ENCODE data around the gene HCFC1.

The HCFC1 gene

GRCh38 chrX:153971450-153972367, at the start of gene HCFC1:
HCFC1 (minus strand) TSS chrX:153971818; CDS start chrX:153970840, 978 bp downstream.
- Mint-ChIP-seq H3K27ac (peak within 1 kb of the TSS; percentile 100), H3K4me3 (peak within 1 kb of the TSS; percentile 100), H3K9me3 (ENCODE audit: low read depth) (no peaks in the 10 kb centered on the region), H3K36me3 (no peaks in the 10 kb centered on the region), H3K4me1 (ENCODE audit: low read depth) (peaks cover 40% of the 10 kb centered on the region), H3K27me3 (no peaks in the 10 kb centered on the region)

DNA sequence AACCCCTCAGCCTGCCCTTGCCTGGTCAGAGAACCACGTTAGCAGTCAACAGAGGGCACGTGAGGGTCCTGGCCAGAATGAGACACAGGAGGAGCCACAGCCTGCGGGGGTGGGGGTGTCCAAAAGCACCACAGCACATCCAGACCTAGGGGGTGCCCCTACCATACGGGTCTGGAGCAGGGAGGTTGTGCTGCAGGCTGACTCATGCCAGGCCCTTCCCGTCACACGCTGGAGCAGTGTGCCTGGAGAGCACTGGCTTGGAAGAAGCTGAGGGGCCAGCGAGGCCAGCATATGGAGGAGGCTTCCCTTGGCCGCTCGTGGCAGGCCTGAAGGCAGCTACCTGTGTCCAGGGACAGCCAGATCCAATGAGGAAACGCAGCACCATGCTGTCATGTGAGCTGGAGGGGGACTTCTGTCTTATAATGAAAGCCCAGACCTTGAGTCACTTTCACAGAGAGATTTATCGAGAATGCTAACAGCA, 49.6 kb upstream of the HCFC1 start:
- Mint-ChIP-seq H3K9me3 (ENCODE audit: low read depth) (no peaks in the 10 kb centered on the region), H3K27ac (peak overlapping the region; percentile 90), H3K4me3 (peak overlapping the region; percentile 23), H3K27me3 (no peaks in the 10 kb centered on the region), H3K4me1 (ENCODE audit: low read depth) (peaks cover 10% of the 10 kb centered on the region), H3K36me3 (no peaks in the 10 kb centered on the region)

- no peaks in the 10 kb centered on the region for H3K27me3 Mint-ChIP-seq
- no peaks in the 10 kb centered on the region for H3K36me3 Mint-ChIP-seq
- peaks cover 14% of the 10 kb centered on the region for H3K4me1 Mint-ChIP-seq (ENCODE audit: low read depth)
- H3K4me3 Mint-ChIP-seq, result peak overlapping the region; percentile 89
- H3K27ac Mint-ChIP-seq, result peak overlapping the region; percentile 90
- no peaks in the 10 kb centered on the region for H3K9me3 Mint-ChIP-seq (ENCODE audit: low read depth)
Observed at GRCh38 chrX:154020536-154021115, 49.0 kb upstream of the HCFC1 start.

- no peaks in the 10 kb centered on the region for H3K27me3 Mint-ChIP-seq
Observed at GRCh38 chrX:154019633-154020528, 48.3 kb upstream of the HCFC1 start, which contains the start of gene IRAK1. IRAK1 (minus strand) TSS chrX:154019902; CDS start chrX:154019812, 90 bp downstream.

DNA sequence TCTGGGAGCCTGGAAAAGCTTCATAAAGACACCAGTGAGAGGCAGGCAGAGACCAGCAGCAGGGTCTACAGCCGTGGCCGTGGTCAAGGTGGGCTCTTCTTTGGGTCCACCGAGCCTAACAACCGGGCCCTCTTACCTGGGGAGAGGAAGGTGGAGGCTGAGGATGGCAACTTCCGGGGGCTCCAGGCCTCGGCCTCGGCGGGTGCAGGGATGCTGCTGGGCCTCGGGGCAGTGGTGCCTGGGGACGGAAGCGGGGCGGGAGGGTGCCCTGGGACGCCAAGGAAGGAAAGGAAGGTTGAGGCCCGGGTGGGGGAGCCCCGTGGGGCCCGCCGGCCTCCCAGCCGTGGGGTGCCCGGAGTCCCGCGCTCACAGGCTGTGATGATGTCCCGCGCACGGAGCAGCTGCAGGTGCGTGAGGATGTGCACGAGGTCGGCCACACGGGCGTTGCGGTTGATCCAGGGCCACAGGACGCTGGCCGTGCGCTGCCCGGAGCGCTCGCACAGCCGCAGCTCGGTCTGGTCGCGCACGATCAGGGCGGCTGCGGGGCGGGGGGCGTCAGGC, 47.5 kb upstream of the HCFC1 start:
- no peaks in the 10 kb centered on the region for H3K27me3 Mint-ChIP-seq
- H3K36me3 Mint-ChIP-seq, result no peaks in the 10 kb centered on the region
- H3K9me3 Mint-ChIP-seq (ENCODE audit: low read depth), result no peaks in the 10 kb centered on the region
- H3K4me3 Mint-ChIP-seq, result peak overlapping the region; percentile 90
- peaks cover 20% of the 10 kb centered on the region for H3K4me1 Mint-ChIP-seq (ENCODE audit: low read depth)
- H3K27ac Mint-ChIP-seq, result peak overlapping the region; percentile 91

More at GRCh38 chrX:154019633-154020528, 48.3 kb upstream of the HCFC1 start, which contains the start of gene IRAK1:
- Mint-ChIP-seq H3K27ac (peak within 1 kb of the TSS; percentile 91), H3K4me1 (ENCODE audit: low read depth) (peaks cover 19% of the 10 kb centered on the region), H3K36me3 (no peaks in the 10 kb centered on the region), H3K4me3 (peak within 1 kb of the TSS; percentile 90), H3K9me3 (ENCODE audit: low read depth) (no peaks in the 10 kb centered on the region)

DNA sequence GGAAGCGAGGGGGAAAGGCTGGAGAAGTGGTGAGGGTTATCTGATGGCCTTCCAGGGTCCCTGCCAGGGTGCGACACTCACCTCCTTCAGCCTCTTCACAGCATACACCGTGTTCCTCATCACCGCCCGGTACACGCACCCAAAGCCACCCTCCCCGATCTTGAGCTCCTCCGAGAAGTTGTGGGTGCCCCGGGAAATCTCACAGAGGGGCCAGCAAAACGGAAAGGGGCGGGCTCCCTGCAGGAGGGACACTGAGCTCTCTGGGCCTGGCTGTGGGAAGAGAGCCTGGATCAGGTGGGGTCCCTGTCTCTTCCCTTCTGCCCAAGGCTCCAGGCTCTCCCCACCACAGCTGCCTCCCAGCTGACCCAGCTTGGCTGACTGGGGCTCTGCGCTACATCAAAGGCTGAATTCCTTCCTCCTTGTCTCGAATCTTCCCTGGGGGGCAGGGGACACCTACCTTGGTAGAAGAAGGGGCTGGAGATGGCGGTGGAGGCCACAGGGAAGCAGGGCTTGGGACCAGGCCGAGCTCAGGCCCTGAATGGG, 47.0 kb upstream of the HCFC1 start:
- no peaks in the 10 kb centered on the region for H3K9me3 Mint-ChIP-seq (ENCODE audit: low read depth)
- peak overlapping the region; percentile 91 for H3K27ac Mint-ChIP-seq
- H3K36me3 Mint-ChIP-seq, result no peaks in the 10 kb centered on the region

DNA sequence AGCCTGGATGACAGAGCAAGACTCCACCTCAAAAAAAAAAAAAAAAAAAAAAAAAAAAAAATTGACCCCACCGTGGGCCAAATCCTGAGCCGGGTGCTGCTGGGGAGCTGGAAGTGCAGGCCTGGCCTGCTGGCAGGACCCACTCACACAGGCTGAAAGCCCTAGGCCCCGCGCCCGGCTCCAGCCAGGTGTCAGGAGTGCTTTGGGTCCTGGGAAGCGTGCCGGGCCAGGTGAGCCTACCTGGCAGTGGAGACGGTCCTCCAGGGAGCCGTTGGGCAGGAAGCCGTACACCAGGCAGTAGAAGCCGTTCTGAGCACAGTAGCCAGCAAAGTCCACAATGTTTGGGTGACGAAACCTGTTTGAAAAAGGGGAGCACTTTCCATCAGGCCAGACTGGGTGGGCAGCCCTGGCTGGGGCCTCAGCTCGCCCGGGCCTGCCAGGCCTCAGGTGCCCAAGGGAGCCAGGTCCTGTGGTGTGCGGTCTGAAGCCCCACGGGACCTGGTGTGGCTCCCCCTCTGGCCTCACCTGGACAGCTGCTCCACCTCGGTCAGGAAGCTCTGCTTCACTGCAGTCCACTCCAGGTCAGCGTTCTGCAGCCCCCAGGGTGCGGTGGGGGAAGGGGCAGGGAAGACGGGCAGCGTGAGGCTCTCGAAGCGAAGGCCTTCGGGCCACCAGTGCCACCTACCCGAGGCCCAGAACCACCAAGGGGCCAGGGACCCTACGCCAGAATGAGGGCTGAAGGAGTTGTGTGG, 46.3 kb upstream of the HCFC1 start:
- H3K27me3 Mint-ChIP-seq, result no peaks in the 10 kb centered on the region
- peak overlapping the region; percentile 90 for H3K4me3 Mint-ChIP-seq
- no peaks in the 10 kb centered on the region for H3K9me3 Mint-ChIP-seq (ENCODE audit: low read depth)
- H3K4me1 Mint-ChIP-seq (ENCODE audit: low read depth), result peaks cover 22% of the 10 kb centered on the region
- H3K27ac Mint-ChIP-seq, result peak overlapping the region; percentile 91
- H3K36me3 Mint-ChIP-seq, result no peaks in the 10 kb centered on the region

More for the DNA sequence above, 47.0 kb upstream of the HCFC1 start:
- H3K27me3 Mint-ChIP-seq, result no peaks in the 10 kb centered on the region
- H3K4me3 Mint-ChIP-seq, result peak overlapping the region; percentile 90
- peaks cover 21% of the 10 kb centered on the region for H3K4me1 Mint-ChIP-seq (ENCODE audit: low read depth)

- Mint-ChIP-seq H3K9me3 (ENCODE audit: low read depth) (no peaks in the 10 kb centered on the region), H3K36me3 (no peaks in the 10 kb centered on the region), H3K27me3 (no peaks in the 10 kb centered on the region), H3K4me3 (no peak overlapping the region), H3K27ac (no peak overlapping the region), H3K4me1 (ENCODE audit: low read depth) (peaks cover 22% of the 10 kb centered on the region)
Observed at GRCh38 chrX:154016366-154017076, 44.9 kb upstream of the HCFC1 start.

DNA sequence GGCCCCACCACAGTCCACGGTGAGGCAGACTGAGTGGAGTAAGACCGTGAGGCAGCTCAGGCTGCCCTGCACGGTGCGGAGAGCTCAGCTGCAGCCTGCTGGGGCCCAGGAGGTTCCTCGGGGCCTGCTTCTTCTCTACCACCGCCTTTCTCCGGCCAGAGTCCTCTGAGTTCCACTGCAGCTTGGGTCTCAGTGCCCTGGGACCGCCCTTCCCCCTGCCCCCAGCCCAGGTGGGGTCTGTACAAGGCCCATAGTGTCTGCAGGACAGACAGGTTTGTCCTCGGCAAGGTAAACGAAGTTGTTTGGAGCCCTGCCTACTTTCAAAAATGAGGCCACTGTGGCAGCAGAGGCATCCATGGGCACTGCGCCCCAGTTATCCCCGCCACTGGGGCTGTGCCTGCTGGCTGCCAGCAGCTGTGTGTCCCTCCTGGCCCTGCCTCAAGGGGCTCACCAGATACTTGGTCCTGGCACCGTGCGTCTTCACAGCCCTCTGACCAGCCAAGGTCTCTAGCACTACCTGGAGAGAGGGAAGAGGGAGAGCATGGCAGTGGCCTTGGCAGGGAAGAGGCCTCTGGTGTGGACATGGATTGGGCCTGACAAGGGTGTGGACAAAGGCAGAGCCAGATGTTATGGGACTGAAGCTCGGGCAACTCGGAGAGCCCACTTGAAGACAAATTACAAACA, 44.1 kb upstream of the HCFC1 start:
- Mint-ChIP-seq H3K27ac (peak overlapping the region; percentile 34), H3K9me3 (ENCODE audit: low read depth) (no peaks in the 10 kb centered on the region), H3K4me3 (peak overlapping the region; percentile 35), H3K4me1 (ENCODE audit: low read depth) (peaks cover 17% of the 10 kb centered on the region), H3K36me3 (no peaks in the 10 kb centered on the region), H3K27me3 (no peaks in the 10 kb centered on the region)

GRCh38 chrX:154014429-154015380, 43.1 kb upstream of the HCFC1 start:
- H3K9me3 Mint-ChIP-seq (ENCODE audit: low read depth), result no peaks in the 10 kb centered on the region
- peak overlapping the region; percentile 30 for H3K4me3 Mint-ChIP-seq
- H3K27me3 Mint-ChIP-seq, result no peaks in the 10 kb centered on the region

GRCh38 chrX:154013614-154014360, 42.2 kb upstream of the HCFC1 start:
- peaks cover 14% of the 10 kb centered on the region for H3K4me1 Mint-ChIP-seq (ENCODE audit: low read depth)
- H3K36me3 Mint-ChIP-seq, result no peaks in the 10 kb centered on the region
- H3K4me3 Mint-ChIP-seq, result no peak overlapping the region
- H3K9me3 Mint-ChIP-seq (ENCODE audit: low read depth), result no peaks in the 10 kb centered on the region
- H3K27ac Mint-ChIP-seq, result peak overlapping the region; percentile 28
- H3K27me3 Mint-ChIP-seq, result no peaks in the 10 kb centered on the region

More at GRCh38 chrX:154014429-154015380, 43.1 kb upstream of the HCFC1 start:
- Mint-ChIP-seq H3K4me1 (ENCODE audit: low read depth) (peaks cover 15% of the 10 kb centered on the region), H3K27ac (peak overlapping the region; percentile 46), H3K36me3 (no peaks in the 10 kb centered on the region)

Data from activated naive CD8-positive, alpha-beta T cell (primary cell).